Epithelial cell of prostate (primary cell): ENCODE data around the gene AKAP13.
"Not testable (repeated sequence)": the region's sequence is repeated elsewhere in the genome, so short reads cannot be mapped to it uniquely, and the experiment has no call there.

Source experiments
- DNase-seq: peaks from one replicate; pipeline ENCODE4 v3.0.0-alpha.2; 2011; ENCODE audit warnings: low read depth, low spot score
- H3K27ac ChIP-seq: fragments of 450-650 bp; 2 replicates; pipeline ENCODE4 v1.5.1; 2017; ENCODE audit warnings: mild to moderate bottlenecking

AKAP13 gene

GRCh38 chr15:85347264-85348047 is 32.9 kb upstream of the AKAP13 start:
- not testable (repeated sequence) for H3K27ac ChIP-seq, DNase-seq

GRCh38 chr15:85348048-85348766 is 32.2 kb upstream of the AKAP13 start:
- H3K27ac ChIP-seq, DNase-seq: not testable (repeated sequence)

DNA sequence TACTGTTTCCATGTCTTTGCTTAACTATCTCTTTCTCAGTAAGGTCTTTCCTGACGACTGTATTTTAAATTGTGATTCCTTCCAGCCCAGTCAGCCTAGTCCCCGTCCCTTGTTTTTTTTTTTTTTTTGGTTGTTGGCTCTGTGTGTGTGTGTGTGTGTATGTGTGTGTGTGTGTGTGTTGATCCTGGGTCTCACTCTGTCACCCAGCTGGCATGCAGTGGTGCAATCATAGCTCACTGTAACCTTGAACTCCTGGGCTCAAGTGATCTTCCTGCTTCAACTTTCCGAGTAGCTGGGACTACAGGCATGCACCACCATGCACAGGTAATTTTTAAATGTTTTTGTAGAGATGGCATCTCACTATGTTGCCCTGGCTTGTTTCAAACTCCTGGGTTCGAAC is 31.3 kb upstream of the AKAP13 start:
- not testable (repeated sequence) for H3K27ac ChIP-seq, DNase-seq

DNA sequence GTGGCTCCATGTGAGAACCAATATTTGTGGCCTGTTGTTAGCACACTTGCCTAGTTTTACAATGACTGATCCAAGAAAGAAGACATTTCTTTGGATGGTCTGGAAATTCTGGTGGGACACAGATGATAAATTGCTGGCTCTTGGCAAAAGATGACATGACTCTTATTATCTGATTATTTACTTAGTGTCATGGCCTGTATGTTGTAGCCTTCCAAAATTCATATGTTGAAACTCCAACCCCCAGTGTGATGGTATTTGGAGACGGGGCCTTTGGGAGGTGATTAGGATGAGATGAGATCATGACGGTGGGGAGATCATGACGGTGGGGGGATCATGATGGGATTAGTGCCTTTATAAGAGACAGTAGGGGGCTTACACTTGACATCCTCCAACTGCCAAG is 30.0 kb upstream of the AKAP13 start:
- H3K27ac ChIP-seq, result no peak overlapping the region
- no peak for DNase-seq

DNA sequence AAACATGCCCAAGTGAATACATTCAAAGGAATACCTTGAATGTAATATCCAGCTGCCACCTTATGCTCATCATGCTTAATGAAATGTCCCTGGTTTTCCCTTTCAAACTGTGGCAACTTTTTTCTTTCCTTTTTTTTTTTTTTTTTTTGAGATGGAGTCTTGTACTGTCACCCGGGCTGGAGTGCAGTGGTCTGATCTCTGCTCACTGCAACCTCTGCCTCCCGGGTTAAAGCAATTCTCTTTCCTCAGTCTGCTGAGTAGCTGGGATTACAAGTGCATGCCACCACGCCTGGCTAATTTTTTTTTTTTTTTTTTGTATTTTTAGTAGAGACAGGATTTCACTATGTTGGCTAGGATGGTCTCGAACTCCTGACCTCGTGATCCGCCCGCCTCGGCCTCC is 28.9 kb upstream of the AKAP13 start:
- peak overlapping the region; percentile 13 for H3K27ac ChIP-seq
- not testable (repeated sequence) for DNase-seq

- peak overlapping the region; percentile 13 for H3K27ac ChIP-seq
- DNase-seq, result no peak
Measured at GRCh38 chr15:85351965-85352364, 28.4 kb upstream of the AKAP13 start.

DNA sequence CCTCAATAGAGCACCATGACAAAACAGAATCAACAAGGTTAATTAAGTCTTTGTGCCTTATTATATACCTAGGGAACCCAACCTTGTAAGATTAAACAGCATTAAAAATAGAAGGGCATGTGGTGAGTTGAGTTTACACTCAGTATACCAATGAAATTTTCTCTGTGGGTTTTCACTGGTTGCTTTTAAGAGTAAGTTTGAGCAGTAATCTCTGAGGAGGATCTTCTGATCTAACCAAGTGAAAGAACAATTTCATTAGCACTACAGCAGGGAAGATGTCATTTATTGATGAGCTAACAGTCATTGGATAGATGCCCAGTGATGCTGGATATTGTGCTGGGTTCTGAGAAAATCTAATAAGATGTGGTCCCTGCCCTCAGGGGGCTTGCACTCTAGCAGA is 26.9 kb upstream of the AKAP13 start:
- no peak overlapping the region for H3K27ac ChIP-seq
- DNase-seq, result no peak

GRCh38 chr15:85354461-85354860 is 25.9 kb upstream of the AKAP13 start:
- no peak for DNase-seq
- no peak overlapping the region for H3K27ac ChIP-seq

GRCh38 chr15:85354948-85355347 is 25.5 kb upstream of the AKAP13 start:
- no peak overlapping the region for H3K27ac ChIP-seq
- no peak for DNase-seq

DNA sequence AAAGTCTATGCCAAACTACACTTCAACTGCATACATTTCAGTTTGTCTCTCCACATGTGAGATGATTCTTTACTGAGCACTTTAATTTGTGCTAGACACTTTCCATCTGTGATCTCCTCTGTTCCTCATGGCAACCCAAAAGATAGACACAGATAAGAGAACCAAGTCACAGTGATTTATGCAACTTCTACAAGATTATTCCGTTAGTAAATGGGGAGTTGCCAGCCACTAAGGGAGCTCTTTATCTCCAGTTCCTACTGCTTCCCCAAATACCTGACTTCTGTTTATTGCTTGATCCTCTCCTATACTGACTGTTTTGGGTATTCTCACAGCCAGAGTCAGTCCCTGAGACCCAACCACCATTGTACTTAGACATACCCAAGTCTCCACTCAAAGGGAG is 24.1 kb upstream of the AKAP13 start:
- DNase-seq, result no peak

GRCh38 chr15:85361323-85361722 is 19.1 kb upstream of the AKAP13 start:
- H3K27ac ChIP-seq, result no peak overlapping the region
- DNase-seq, result no peak

More for the DNA sequence above, 24.1 kb upstream of the AKAP13 start:
- H3K27ac ChIP-seq, result no peak overlapping the region

DNA sequence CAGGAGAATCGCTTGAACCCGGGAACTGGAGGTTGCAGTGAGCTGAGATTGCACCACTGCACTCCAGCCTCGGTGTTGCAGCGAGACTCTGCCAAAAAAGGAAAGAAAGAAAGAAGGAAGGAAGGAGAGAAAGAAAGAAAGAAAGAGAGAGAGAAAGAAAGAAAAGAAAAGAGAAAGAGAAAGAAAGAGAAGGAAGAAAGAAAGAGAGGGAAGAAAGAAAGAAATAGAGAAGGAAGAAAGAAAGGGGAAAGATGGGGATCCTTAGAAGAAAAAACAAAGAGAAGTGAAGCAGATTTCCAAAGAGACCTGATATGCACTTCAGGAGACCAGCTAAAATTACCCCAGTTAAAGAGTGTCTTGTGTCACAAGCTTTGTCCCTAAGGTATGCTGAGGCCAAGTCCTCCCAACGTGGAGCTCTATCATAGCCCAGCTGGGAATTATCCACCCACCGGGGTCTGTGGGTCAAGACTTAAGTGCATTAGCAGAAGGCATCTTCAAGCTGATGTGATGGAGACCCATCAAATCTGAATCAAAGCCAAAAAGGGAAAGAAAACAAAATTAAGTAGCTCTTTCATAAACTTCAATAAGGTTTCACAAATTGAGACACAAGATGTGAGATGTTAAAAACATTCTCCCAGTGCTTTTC is 17.8 kb upstream of the AKAP13 start:
- DNase-seq, result no peak
- H3K27ac ChIP-seq, result no peak overlapping the region

DNA sequence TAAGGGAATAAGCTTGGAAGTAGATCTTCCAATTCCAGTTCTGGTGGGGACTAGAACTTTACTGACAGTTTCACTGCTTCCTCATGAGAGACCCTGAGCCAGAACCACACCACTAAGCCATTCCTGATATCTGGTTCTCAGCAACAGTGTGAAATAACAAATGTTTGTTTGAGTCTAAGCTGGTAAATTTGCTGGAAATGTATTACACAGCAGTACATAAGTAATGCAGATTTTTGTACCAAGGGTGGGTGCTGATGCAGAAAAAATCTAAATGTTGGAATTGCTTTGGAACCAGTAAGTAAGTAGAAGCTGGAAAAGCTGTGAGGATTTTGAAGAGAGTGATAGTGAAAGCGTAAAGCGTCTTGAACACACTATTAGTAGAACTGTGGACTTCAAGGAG is 14.4 kb upstream of the AKAP13 start:
- H3K27ac ChIP-seq, result no peak overlapping the region
- DNase-seq, result no peak

- DNase-seq, result no peak
- no peak overlapping the region for H3K27ac ChIP-seq
Measured at GRCh38 chr15:85367741-85368140, 12.7 kb upstream of the AKAP13 start.

DNA sequence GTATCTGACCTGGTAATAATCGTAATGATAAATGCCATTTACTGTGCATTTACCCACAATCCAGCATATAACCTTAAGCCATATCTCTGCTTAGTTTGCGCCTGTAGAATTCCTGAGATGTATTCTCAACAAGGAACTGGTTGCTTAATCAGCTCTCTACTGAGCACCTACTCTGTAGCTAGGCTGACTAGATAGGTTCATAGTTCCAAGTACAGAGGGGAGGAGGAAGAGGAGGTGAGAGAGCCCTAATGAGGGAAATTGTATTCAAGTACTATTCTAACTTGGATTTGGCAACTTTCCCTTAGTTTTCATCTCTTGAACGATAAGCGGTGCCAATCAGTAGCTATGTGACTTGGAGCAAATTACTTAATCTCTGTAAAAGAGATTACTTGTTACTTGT is 5.6 kb upstream of the AKAP13 start:
- DNase-seq, result no peak
- H3K27ac ChIP-seq, result no peak overlapping the region

DNA sequence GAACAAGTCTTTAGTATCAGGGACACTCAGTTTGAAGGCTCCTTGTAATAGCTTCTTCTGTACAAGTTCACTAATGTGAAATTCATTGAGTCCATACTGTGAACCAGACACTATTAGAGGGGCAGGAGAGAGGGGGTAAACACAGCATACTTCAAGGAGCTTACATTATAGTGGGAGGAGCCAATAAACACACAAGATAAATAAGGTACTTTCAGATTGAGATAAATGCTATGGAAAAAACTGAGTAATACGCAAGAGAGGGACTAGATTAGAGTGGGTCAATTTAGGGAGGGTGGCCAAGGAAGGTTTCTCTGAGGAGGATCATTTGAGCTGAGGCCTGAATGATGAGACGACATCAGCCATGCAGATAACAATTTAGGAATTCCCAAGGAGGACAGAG is 3.1 kb upstream of the AKAP13 start:
- no peak overlapping the region for H3K27ac ChIP-seq
- no peak for DNase-seq

GRCh38 chr15:85377986-85378385 is 2.4 kb upstream of the AKAP13 start:
- DNase-seq, result no peak
- no peak overlapping the region for H3K27ac ChIP-seq

GRCh38 chr15:85379403-85380131 is 836 bp upstream of the AKAP13 start:
- no peak for DNase-seq
- H3K27ac ChIP-seq, result peak overlapping the region; percentile 80

- peak overlapping the region; percentile 80 for H3K27ac ChIP-seq
- DNase-seq, result no peak
Measured at GRCh38 chr15:85380812-85381642, 624 bp downstream of the AKAP13 start.
